A673 (cell line): ENCODE measurements around the gene SPATA2L. TPM values are rescaled to one million over a fixed set of nuclear protein-coding genes. Genes with fewer than 3 reads are reported as not detected.

Experiments
- BruUV-seq: library from RNA; stranded (reverse); fragments of 400-500 nt; replicated peaks from 2 replicates; lab custom pipeline; 2021; lab: Mats Ljungman, UMichigan
- CTCF ChIA-PET: fragments of 300-600 bp; sonication (Branson Sonifier 250); formaldehyde crosslinking; loops from one replicate; lab custom pipeline; 2022; ENCODE audit warnings: antibody characterized with exemption; lab: Charles Lee
- POLR2A ChIA-PET: fragments of 300-600 bp; sonication (Branson Sonifier 250); formaldehyde crosslinking; loops from one replicate; lab custom pipeline; 2022; ENCODE audit warnings: antibody characterized with exemption; ENCODE audit not compliant: low non-redundant PET; lab: Charles Lee
- DNase-seq: peaks from one replicate; pipeline ENCODE4 v3.0.0-alpha.2; 2015; ENCODE audit warnings: low spot score
- H3K27ac ChIP-seq: fragments of 200-600 bp; sonication (generic); 2 replicates; pipeline ENCODE4 v1.5.1; 2016; ENCODE audit warnings: mixed run types, low read depth, mild to moderate bottlenecking, mixed read lengths, antibody characterized with exemption, low read length; ENCODE audit not compliant: poor library complexity, severe bottlenecking
- H3K27me3 ChIP-seq: fragments of 200-600 bp; sonication (generic); replicated peaks from 2 replicates; pipeline ENCODE4 v1.6.1; 2017; ENCODE audit warnings: mixed run types, low read depth, mild to moderate bottlenecking, mixed read lengths, antibody characterized with exemption, low read length; ENCODE audit not compliant: insufficient read depth, poor library complexity
- H3K36me3 ChIP-seq: fragments of 200-600 bp; sonication (generic); 2 replicates; pipeline ENCODE4 v1.6.1; 2016; ENCODE audit warnings: mixed run types, mild to moderate bottlenecking, mixed read lengths, antibody characterized with exemption, low read length; ENCODE audit not compliant: insufficient read depth, poor library complexity, severe bottlenecking
- H3K4me1 ChIP-seq: fragments of 200-600 bp; sonication (generic); 2 replicates; pipeline ENCODE4 v1.6.1; 2017; ENCODE audit warnings: mixed run types, mild to moderate bottlenecking, mixed read lengths, antibody characterized with exemption, low read length; ENCODE audit not compliant: insufficient read depth, poor library complexity, severe bottlenecking
- H3K4me3 ChIP-seq: fragments of 200-600 bp; sonication (generic); 2 replicates; pipeline ENCODE4 v1.5.1; 2016; ENCODE audit warnings: low read depth, mixed run types, mild to moderate bottlenecking, mixed read lengths, low read length; ENCODE audit not compliant: poor library complexity, severe bottlenecking
- H3K9me3 ChIP-seq: fragments of 200-600 bp; sonication (generic); 2 replicates; pipeline ENCODE4 v1.6.1; 2016; ENCODE audit warnings: mixed run types, low read depth, mild to moderate bottlenecking, mixed read lengths, antibody characterized with exemption, low read length; ENCODE audit not compliant: poor library complexity, severe bottlenecking
- CTCF ChIP-seq: fragments of 300-800, 200-600 bp; sonication (generic); conservative IDR thresholded peaks from 2 replicates; pipeline ENCODE4 v1.5.1; 2017; ENCODE audit warnings: low read depth, mild to moderate bottlenecking, antibody characterized with exemption, low read length, moderate library complexity, mixed read lengths
- EZH2 ChIP-seq: fragments of 200-600 bp; sonication (generic); IDR thresholded peaks from 2 replicates; pipeline ENCODE4 v1.6.1; 2017; ENCODE audit warnings: borderline replicate concordance, low read depth, mild to moderate bottlenecking, mixed read lengths, antibody characterized with exemption, low read length; ENCODE audit not compliant: poor library complexity, severe bottlenecking
- intact Hi-C: fragments of 100-400 bp; cut with micrococcal nuclease; formaldehyde crosslinking; loops from one replicate; pipeline ENCODE4 v1.10.0; 2022; ENCODE audit not compliant: unreplicated experiment
- total RNA-seq: library from RNA; stranded (reverse); gene quantifications from 2 replicates; pipeline ENCODE4 v1.2.3, GENCODE V29; 2021

Gene SPATA2L
- total RNA-seq, 1 experiment from 2014 or later = 19.1 TPM

GRCh38 chr16:89727406-89728120 is 26.1 kb upstream of the SPATA2L start:
- Histone ChIP-seq H3K9me3 (no peaks in the 10 kb centered on the region), H3K36me3 (peaks cover 69% of the 10 kb centered on the region), H3K27me3 (no peaks in the 10 kb centered on the region), H3K4me3 (no peak overlapping the region), H3K4me1 (peaks cover 13% of the 10 kb centered on the region), H3K27ac (no peak overlapping the region)
- intact Hi-C loops = no loop called here
- no peak for DNase-seq
- CTCF ChIA-PET = no interaction called here
- TF ChIP-seq CTCF (no peak), EZH2 (no peak)
- POLR2A ChIA-PET = no interaction called here
- BruUV-seq = no TSS peak

- H3K27ac ChIP-seq = peak overlapping the region; percentile 37
- no TSS peak for BruUV-seq
- CTCF ChIA-PET = no interaction called here
- DNase-seq = peak; percentile 56
- intact Hi-C loops = no loop called here
- H3K27me3 ChIP-seq = no peaks in the 10 kb centered on the region
- TF ChIP-seq EZH2 (no peak), CTCF (no peak)
- no peaks in the 10 kb centered on the region for H3K9me3 ChIP-seq
- H3K4me1 ChIP-seq = peaks cover 17% of the 10 kb centered on the region
- H3K36me3 ChIP-seq = peaks cover 39% of the 10 kb centered on the region
- POLR2A ChIA-PET = interaction anchor here (0.6 kb wide), 1 partner anchor 21 kb away, joined by 3 read pairs; no protein-coding TSS in a partner anchor
- H3K4me3 ChIP-seq = no peak overlapping the region
These were observed 22.1 kb upstream of the SPATA2L start for GRCh38 chr16:89723279-89724250.

- ChIA-PET POLR2A (no interaction called here), CTCF (no interaction called here)
- intact Hi-C loops = no loop called here
- Histone ChIP-seq H3K4me3 (peak overlapping the region; percentile 96), H3K9me3 (no peaks in the 10 kb centered on the region), H3K4me1 (peaks cover 17% of the 10 kb centered on the region), H3K36me3 (peaks cover 39% of the 10 kb centered on the region), H3K27ac (peak overlapping the region; percentile 93), H3K27me3 (no peaks in the 10 kb centered on the region)
- no TSS peak for BruUV-seq
- DNase-seq = peak; percentile 68
- no peak for TF ChIP-seq CTCF
- TF ChIP-seq EZH2 = no peak
These were observed 21.1 kb upstream of the SPATA2L start for GRCh38 chr16:89722392-89723278.
